Retina (tissue), 1 donor: ENCODE results near the gene ATAT1.
A peak's percentile ranks its signal among the peaks of the same experiment; 100 is the strongest.
"Not testable (repeated sequence)": the region's sequence is repeated elsewhere in the genome, so short reads cannot be mapped to it uniquely, and the experiment has no call there.

Experiments
- DNase-seq: peaks from one replicate; pipeline ENCODE4 v3.0.0-alpha.2; 2016

Gene ATAT1

DNA sequence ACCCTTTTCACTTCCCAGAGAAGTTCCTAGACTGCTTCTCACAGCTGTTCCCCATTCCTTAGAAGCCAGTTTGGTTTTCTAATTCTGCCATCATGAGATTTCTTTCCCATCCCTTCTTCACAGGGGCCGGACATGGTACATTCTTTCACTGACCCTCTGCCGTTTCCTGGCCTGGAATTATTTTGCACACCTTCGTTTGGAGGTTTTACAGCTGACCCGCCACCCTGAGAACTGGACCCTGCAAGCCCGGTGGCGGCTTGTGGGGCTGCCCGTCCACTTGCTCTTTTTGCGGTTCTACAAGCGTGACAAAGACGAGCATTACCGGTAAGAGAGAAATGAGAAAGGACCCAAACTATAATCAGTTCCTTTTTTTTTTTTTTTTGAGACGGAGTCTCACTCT is 24.5 kb downstream of the ATAT1 start:
- DNase-seq: no peak

DNA sequence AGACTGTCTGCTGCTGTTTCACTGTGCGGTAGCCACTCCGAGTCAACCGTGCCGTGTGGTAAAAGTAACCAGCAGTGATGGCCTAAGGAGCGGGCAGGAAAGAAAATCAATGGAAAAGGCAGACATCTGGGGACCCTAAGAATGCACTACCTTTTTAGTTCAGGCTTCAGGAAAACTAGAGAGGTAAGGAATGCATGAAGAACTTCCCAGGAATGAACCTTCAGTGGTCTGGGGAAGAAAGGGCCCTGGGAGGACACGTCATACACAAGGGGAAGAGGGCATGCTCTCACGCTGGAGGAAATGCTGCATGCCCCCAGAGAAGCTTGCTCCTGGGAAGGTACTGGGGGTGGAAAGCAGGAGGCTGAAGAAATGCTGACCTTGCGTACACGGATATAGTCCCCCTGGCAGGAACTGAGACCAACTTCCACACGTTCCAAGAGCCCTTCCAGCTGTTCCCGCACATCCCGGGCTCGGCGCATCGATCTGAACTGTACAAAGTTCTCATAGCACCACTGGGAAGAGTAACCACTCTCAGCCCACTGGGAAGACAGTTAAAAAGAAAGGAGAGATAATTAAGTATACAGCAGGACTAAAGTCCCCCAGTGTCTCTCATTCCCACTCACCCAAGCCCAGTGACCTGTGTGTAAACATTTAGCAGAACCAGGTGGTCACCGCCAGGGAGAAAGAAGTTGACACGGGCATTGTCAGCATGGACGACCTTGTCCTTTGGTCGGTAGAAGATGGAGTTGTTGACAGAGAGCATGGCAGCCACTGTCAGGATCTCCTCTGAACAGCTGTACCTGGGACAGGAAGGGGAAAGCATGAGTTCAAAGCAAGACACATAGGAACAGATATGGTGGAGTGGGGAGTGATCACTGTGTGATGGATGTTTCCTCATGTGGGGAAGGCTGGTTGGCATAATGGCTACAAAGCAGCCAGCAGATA is 28.4 kb downstream of the ATAT1 start:
- DNase-seq: no peak

- DNase-seq: no peak
Measured at GRCh38 chr6:30655743-30656094, 29.0 kb downstream of the ATAT1 start.

DNA sequence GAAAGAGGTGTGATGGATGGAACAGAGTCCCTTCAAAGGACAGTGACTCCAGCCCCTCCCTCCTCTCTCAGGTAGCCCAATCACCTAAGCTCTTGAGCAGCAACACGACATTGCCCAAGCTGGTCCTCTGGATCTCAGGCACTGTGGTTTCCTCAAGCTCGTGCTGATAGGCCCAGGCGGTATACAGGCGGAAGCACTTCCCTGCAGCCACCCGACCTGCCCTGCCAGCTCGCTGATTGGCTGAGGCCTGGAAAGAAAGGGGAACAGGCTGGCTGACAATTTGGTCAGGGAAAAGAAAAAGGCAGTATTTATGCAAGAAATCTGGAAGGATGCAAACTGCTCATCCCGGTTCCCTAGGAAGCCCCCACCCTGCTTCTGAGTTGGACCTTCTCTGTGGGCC is 29.8 kb downstream of the ATAT1 start:
- DNase-seq: no peak

DNA sequence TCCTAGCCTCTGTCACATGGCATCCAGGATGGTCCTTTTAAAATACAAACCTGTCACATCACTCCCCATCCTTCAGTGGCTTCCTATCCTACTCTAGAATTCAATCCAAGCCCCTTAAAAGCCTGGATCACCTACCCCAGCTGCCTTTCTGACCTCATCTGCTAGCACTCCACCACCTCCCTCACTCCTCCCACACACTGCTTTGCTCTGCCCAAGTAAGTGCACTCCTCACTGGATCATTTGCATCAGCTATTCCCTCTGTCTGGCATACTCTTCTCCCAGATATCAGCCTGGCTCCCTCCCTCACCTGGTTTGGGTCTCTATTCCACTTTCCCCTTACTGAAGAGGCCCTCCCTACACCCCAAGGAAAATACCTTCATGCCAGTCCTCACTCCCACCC is 30.8 kb downstream of the ATAT1 start:
- no peak for DNase-seq

DNA sequence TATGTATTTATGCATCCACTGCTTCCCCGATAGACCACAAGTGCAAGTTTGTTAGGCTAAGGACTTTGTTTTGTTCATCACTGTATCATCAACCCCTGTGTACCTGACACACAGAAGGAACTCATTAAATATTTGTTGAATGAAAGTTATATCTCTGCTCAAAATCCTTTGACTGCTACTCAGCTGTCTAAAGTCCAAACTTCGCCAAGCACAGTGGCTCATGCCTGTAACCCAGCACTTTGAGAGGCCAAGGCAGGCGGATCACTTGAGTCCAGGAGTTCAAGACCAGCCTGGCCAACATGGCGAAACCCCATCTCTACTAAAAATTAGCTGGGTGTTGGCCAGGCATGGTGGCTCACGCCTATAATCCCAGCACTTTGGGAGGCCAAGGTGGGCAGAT is 31.2 kb downstream of the ATAT1 start:
- DNase-seq: not testable (repeated sequence)

DNA sequence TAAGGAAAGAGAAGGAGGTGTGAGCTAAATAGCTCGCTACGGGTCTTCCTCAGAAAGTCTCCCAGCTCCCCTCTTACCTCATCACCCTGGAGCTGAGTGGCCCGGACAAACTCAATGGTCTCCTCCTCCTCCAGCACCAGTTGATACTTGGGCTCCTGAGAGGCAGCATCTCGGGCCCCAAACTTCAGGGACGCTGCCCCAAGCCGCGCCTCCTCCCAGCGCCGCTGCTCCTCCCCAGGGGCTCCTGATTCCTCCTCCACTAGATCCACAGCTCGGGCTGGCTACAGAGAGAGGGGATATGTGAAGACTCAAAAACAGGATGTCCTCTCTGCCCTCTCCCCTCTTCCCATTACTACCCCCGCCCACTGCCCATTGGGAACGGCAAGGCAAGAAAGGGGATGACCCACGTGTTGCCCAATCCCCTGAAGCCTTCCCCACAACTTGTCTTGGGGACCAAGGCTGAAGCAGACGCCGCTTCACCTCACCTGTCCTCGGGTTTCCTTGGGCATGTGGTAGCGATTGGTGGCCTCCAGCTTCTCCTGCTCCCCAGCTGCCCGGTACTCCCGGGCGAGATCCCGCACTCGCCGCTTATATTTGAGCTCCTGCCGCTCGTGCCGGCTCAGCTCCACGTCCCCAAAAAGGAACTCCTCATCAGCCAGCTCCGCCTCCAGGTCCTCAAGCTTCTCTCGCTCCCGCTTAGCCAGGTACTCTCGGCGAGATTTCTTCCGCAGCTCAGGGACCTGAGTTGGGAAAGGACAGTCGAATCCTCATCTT is 38.5 kb downstream of the ATAT1 start:
- no peak for DNase-seq

- DNase-seq: not testable (repeated sequence)
Measured at GRCh38 chr6:30666300-30666699, 39.6 kb downstream of the ATAT1 start.

GRCh38 chr6:30670760-30671527 is 44.3 kb downstream of the ATAT1 start:
- no peak for DNase-seq

- peak; percentile 96 for DNase-seq
Measured at GRCh38 chr6:30672445-30673253, 46.0 kb downstream of the ATAT1 start, which contains the start of gene DHX16. Gene DHX16 (minus strand): TSS chr6:30673006. CDS start chr6:30672841, 165 bp downstream.

DNA sequence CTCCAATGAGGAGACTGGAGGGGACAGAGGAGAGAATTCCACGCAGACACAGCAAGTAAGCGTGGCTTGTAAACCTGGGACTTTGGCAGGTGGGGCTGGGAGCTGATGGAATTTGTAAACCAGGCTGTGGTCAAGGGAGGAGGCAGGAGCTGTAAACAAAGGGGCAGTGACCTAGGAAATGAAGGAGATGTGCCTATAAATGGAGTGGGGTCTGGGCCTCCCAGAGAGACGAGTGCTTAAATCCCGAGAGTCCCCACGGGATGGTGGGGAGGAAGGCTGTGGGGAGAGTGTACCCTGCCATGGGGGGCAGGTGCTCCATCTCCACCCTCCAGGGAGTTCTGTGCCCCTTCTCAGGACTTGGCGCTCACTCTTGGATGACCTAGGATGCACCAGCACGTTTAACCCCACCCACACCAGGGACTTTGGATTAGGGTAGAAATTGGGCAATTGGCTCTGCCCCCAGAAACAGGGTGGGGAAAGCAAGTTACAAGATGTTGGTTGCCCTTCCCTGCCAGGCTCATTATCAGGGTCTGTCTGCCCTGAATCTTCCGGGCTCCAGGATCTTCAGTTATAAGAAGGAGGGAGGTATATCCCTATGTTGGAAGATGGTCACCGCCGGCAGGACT is 50.1 kb downstream of the ATAT1 start:
- DNase-seq: no peak

DNA sequence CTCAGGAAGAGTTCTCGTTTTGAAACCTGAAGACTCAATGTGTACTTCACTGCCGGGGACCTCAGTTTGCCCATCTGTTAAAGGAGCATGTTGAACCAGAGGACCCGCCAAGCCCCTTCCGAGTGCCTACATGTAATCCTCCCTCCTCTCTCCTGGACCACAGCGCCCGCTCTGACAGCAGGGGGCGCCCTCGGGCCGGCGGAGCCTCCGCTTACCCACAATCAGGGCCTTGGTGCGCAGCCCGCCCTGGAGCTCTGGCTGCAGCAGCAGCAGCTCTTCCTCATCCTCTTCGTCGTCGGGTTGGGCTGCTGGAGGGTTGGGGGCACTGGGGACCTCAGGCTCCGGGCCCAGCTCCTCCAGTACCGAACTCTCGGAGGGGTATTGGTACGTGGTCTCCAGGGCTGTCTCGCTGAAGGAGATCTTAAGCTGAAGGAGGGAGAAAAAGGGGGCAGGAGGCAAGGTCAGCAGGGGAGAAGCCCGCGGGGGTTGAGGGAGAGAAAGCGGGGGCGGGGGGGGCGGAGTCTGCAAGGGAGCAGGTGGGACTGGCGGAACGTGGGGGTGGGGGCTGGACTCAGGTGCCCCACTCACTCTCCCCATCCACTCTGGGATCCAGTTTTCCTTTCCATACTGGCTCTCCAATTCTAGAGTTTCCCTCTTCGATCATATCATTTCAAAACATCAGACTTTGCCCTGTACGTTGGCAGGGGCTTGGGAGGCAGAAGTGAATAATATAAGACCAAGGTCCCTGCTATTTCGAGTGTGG is 52.5 kb downstream of the ATAT1 start:
- peak; percentile 92 for DNase-seq

DNA sequence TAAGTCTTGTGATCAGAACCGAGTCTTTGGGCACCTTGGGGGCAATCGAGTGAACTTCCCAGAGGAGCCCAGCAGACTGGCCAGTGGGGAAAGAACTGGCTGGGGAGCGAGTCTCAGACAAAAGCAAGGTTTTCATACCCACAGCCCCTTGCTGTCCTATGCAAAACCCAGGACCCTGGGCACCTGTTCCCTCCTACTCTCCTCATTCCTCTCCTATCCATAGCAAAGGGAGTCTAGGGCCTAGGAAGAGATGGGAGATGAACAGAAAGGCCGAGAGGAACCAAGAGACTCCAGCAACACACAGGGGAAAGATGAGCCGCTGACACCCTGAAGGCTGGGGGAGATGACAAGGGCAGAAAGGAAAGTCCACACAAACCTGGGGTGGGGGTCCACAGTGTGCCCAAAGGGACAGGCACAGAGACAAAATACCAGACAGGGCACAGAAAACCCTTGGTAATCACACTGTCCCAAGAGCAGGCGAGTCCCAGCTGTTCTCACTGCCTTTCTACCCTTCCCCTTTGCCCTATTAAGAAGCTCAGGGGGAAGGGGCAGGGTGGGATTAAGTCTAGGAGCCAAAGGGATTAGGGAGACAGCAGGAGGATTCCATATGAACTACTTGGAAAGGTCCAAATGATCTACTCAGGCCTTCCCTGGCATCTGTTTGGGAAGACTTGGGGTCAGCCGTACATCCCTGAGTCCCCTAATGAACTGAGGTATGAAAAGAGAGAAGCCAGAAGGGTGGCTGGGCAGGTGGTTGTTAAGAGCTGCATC is 53.3 kb downstream of the ATAT1 start:
- DNase-seq: peak; percentile 12

DNA sequence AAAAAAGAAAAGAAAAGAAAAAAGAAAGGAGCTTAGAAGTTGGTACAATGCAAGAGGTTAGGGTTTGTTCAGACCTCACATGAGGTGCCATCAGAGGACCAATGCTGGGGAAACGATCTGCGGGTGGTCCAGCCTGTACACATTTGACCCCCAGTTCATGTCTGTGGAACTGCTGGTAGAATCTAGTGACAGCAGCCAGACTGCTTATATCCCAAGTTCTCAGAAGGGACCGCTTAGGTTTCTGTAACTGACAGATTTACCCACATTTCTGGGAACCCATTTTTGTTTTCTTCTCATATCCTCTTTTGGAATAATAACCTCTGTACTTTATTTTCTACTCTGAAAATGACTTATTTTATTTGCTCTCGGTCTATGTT is 55.1 kb downstream of the ATAT1 start:
- no peak for DNase-seq

GRCh38 chr6:30682143-30683117 is 55.8 kb downstream of the ATAT1 start:
- DNase-seq: peak; percentile 11

- DNase-seq: no peak
Measured at GRCh38 chr6:30683183-30683979, 56.7 kb downstream of the ATAT1 start.

- DNase-seq: no peak
Measured at GRCh38 chr6:30683980-30684338, 57.3 kb downstream of the ATAT1 start.
